Measurements from ENCODE around the gene NAGS.

GRCh38 chr17:43992641-43993040 is 11.8 kb upstream of the NAGS start:
- TF ChIP-seq POLR2AphosphoS5 (IDR thresholded peaks at IDR 0.05) = no peak
- TF ChIP-seq CTCF (IDR thresholded peaks at IDR 0.05) = no peak
